ENCODE measurements around the gene USP4. TPM values are rescaled to one million over a fixed set of nuclear protein-coding genes. Genes with fewer than 3 reads are reported as not detected.

The USP4 gene
- polyA plus RNA-seq, 3 donors = 68.6 to 125 (median 78.9) TPM

- no peaks in the 10 kb centered on the region for H3K9me3 ChIP-seq (replicated peaks in 1 of 2; ENCODE audit: control insufficient read depth in 1 of 2, insufficient read depth in 1 of 2, low read length in 2 of 2)
- intact Hi-C loops (cut with micrococcal nuclease) = no loop called here
- DNase-seq = no peak
- Mint-ChIP-seq H3K4me3 (no peak overlapping the region), H3K27ac (peak overlapping the region in 4 of 7 donors; percentile 22 to 80 (median 43)), H3K27me3 (ENCODE audit: low read depth in 3 of 3) (peaks cover 0 to 3% (median 0%) of the 10 kb centered on the region in 3 donors), H3K9me3 (peaks cover 0 to 4% (median 0%) of the 10 kb centered on the region in 7 donors), H3K4me1 (peaks cover 19% of the 10 kb centered on the region), H3K36me3 (peaks cover 0 to 3% of the 10 kb centered on the region in 2 donors)
- no CpG with 5 or more reads among the region's 1 CpG for WGBS (ENCODE audit: insufficient coverage)
- H3K36me3 ChIP-seq (replicated peaks in 1 of 2; ENCODE audit: control insufficient read depth in 1 of 2, insufficient read depth in 2 of 2, low read length in 2 of 2) = no peaks in the 10 kb centered on the region
- no peaks in the 10 kb centered on the region for H3K27me3 ChIP-seq (ENCODE audit: control insufficient read depth in 2 of 2, insufficient read depth in 2 of 2, low read length in 2 of 2)
- H4K20me1 ChIP-seq (ENCODE audit: insufficient read depth, low read length) = no peaks in the 10 kb centered on the region
- H3K79me2 ChIP-seq (ENCODE audit: insufficient read depth, low read length) = no peaks in the 10 kb centered on the region
- H3K4me2 ChIP-seq (replicated peaks; ENCODE audit: extremely low read depth, low read length, poor library complexity, severe bottlenecking) = no peak overlapping the region
- H3K9ac ChIP-seq (ENCODE audit: insufficient read depth, low read length, poor library complexity, severe bottlenecking) = no peak overlapping the region
- peaks cover 11 to 18% of the 10 kb centered on the region in 2 donors for H3K4me1 ChIP-seq (ENCODE audit: control insufficient read depth in 1 of 2, insufficient read depth in 2 of 2, low read length in 2 of 2)
- peak overlapping the region; percentile 0 for H2AFZ ChIP-seq (ENCODE audit: insufficient read depth, low read depth, low read length, poor library complexity, severe bottlenecking)
- no peak for TF ChIP-seq CTCF (IDR thresholded peaks at IDR 0.05)
- peak overlapping the region in 1 of 2 donors; percentile 14 for H3K27ac ChIP-seq (ENCODE audit: low read depth in 1 of 2, low read length in 2 of 2)
- H3K4me3 ChIP-seq (replicated peaks in 1 of 3; ENCODE audit: low read depth in 2 of 3, low read length in 3 of 3) = no peak overlapping the region
Observed at GRCh38 chr3:49255112-49255511, 84.7 kb downstream of the USP4 start.

GRCh38 chr3:49253512-49253911 is 86.3 kb downstream of the USP4 start:
- H3K4me2 ChIP-seq (replicated peaks; ENCODE audit: extremely low read depth, low read length, poor library complexity, severe bottlenecking) = no peak overlapping the region
- H3K79me2 ChIP-seq (ENCODE audit: insufficient read depth, low read length) = no peaks in the 10 kb centered on the region
- H3K27me3 Mint-ChIP-seq (ENCODE audit: low read depth in 3 of 3) = peaks cover 0 to 1% (median 0%) of the 10 kb centered on the region in 3 donors
- no peaks in the 10 kb centered on the region for H3K27me3 ChIP-seq (ENCODE audit: control insufficient read depth in 2 of 2, insufficient read depth in 2 of 2, low read length in 2 of 2)
- peaks cover 0 to 3% of the 10 kb centered on the region in 2 donors for H3K36me3 Mint-ChIP-seq
- no peak overlapping the region for H2AFZ ChIP-seq (ENCODE audit: insufficient read depth, low read depth, low read length, poor library complexity, severe bottlenecking)
- intact Hi-C loops (cut with micrococcal nuclease) = no loop called here
- H3K4me3 Mint-ChIP-seq = no peak overlapping the region
- no peak overlapping the region for H3K27ac ChIP-seq (ENCODE audit: low read depth in 1 of 2, low read length in 2 of 2)
- no peak for TF ChIP-seq CTCF (IDR thresholded peaks at IDR 0.05)
- H3K9me3 ChIP-seq (replicated peaks in 1 of 2; ENCODE audit: control insufficient read depth in 1 of 2, insufficient read depth in 1 of 2, low read length in 2 of 2) = no peaks in the 10 kb centered on the region
- no peak for DNase-seq
- H4K20me1 ChIP-seq (ENCODE audit: insufficient read depth, low read length) = no peaks in the 10 kb centered on the region
- H3K4me3 ChIP-seq (replicated peaks in 1 of 3; ENCODE audit: low read depth in 2 of 3, low read length in 3 of 3) = no peak overlapping the region
- H3K9ac ChIP-seq (ENCODE audit: insufficient read depth, low read length, poor library complexity, severe bottlenecking) = no peak overlapping the region
- WGBS (ENCODE audit: insufficient coverage) = no CpG with 5 or more reads among the region's 3 CpGs
- H3K4me1 Mint-ChIP-seq = peaks cover 33% of the 10 kb centered on the region
- H3K9me3 Mint-ChIP-seq = peaks cover 0 to 4% (median 0%) of the 10 kb centered on the region in 7 donors
- H3K4me1 ChIP-seq (ENCODE audit: control insufficient read depth in 1 of 2, insufficient read depth in 2 of 2, low read length in 2 of 2) = peaks cover 23 to 30% of the 10 kb centered on the region in 2 donors
- no peaks in the 10 kb centered on the region for H3K36me3 ChIP-seq (replicated peaks in 1 of 2; ENCODE audit: control insufficient read depth in 1 of 2, insufficient read depth in 2 of 2, low read length in 2 of 2)
- H3K27ac Mint-ChIP-seq = no peak overlapping the region

Data from CD14-positive monocyte (primary cell).